A549 (cell line): Measurements from ENCODE around the gene RNU2-63P.

Experiments used
- CHD4 ChIP-seq: fragments of 200-600 bp; sonication (generic); IDR thresholded peaks from 2 replicates; pipeline ENCODE4 v1.6.1; 2016; ENCODE audit warnings: antibody characterized with exemption, mild to moderate bottlenecking, borderline replicate concordance
- EP300 ChIP-seq, 2 experiments: fragments of >200 bp; sonication (Bioruptor Twin); formaldehyde crosslinking; IDR thresholded peaks; 2 replicates in 1 of 2; 3 replicates in 1 of 2; pipeline ENCODE4 v1.6.1; 2016 to 2017
- HOXB5 ChIP-seq: fragments of 250-450 bp; sonication (Bioruptor Pico); IDR thresholded peaks from 2 replicates; pipeline ENCODE4 v1.5.0; 2020; ENCODE audit warnings: mild to moderate bottlenecking, moderate library complexity
- JUNB ChIP-seq: fragments of >200 bp; sonication (Bioruptor Twin); formaldehyde crosslinking; IDR thresholded peaks from 2 replicates; pipeline ENCODE4 v1.6.1; 2016
- NR3C1 ChIP-seq: fragments of >200 bp; sonication (Bioruptor Twin); formaldehyde crosslinking; IDR thresholded peaks from 3 replicates; pipeline ENCODE4 v1.6.1; 2017
- SMC3 ChIP-seq: fragments of >200 bp; sonication (Bioruptor Twin); formaldehyde crosslinking; IDR thresholded peaks from 3 replicates; pipeline ENCODE4 v1.6.1; 2018; ENCODE audit warnings: inconsistent platforms
- SREBF2 ChIP-seq: fragments of 450-650 bp; IDR thresholded peaks from 2 replicates; pipeline ENCODE4 v1.6.1; 2014; ENCODE audit warnings: mild to moderate bottlenecking, moderate library complexity
- ZFP36 ChIP-seq: fragments of 450-650 bp; IDR thresholded peaks from 2 replicates; pipeline ENCODE4 v1.6.1; 2014; ENCODE audit warnings: borderline replicate concordance; ENCODE audit not compliant: partially characterized antibody
- TF ChIP-seq, protein P1 (sequence below): fragments of >200 bp; sonication (Bioruptor Twin); formaldehyde crosslinking; IDR thresholded peaks from 3 replicates; pipeline ENCODE4 v1.5.1; 2016
- TF ChIP-seq, protein P2 (sequence below): IDR thresholded peaks from 2 replicates; pipeline ENCODE4 v1.6.1; 2012
- TF ChIP-seq, protein P3 (sequence below): fragments of 450-650 bp; IDR thresholded peaks from 2 replicates; pipeline ENCODE4 v1.6.1; 2014; ENCODE audit warnings: antibody characterized with exemption

DNA sequence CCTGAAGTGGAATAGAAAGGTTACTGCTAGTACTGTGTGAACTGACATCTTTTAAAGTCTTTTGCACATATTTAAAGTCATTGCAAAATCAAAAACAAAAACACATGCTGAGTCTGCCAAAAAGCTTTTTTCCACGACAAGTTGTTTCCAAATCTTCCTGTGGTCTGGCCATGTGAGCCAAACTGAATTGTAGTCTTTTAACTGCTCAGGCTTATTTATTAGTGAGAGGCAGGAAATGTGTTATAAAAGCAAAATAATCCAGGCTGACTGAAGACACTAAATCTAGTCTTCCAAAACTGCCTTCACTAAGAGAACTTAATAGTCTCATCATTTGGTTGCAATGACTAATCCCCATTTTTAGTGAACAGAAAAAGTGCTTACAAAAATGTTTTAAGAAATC lies 36.9 kb upstream of the RNU2-63P start:
- no peak for TF ChIP-seq SMC3
- TF ChIP-seq, protein P1, sequence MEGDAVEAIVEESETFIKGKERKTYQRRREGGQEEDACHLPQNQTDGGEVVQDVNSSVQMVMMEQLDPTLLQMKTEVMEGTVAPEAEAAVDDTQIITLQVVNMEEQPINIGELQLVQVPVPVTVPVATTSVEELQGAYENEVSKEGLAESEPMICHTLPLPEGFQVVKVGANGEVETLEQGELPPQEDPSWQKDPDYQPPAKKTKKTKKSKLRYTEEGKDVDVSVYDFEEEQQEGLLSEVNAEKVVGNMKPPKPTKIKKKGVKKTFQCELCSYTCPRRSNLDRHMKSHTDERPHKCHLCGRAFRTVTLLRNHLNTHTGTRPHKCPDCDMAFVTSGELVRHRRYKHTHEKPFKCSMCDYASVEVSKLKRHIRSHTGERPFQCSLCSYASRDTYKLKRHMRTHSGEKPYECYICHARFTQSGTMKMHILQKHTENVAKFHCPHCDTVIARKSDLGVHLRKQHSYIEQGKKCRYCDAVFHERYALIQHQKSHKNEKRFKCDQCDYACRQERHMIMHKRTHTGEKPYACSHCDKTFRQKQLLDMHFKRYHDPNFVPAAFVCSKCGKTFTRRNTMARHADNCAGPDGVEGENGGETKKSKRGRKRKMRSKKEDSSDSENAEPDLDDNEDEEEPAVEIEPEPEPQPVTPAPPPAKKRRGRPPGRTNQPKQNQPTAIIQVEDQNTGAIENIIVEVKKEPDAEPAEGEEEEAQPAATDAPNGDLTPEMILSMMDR = no peak
- no peak for TF ChIP-seq JUNB
- TF ChIP-seq, protein P2, sequence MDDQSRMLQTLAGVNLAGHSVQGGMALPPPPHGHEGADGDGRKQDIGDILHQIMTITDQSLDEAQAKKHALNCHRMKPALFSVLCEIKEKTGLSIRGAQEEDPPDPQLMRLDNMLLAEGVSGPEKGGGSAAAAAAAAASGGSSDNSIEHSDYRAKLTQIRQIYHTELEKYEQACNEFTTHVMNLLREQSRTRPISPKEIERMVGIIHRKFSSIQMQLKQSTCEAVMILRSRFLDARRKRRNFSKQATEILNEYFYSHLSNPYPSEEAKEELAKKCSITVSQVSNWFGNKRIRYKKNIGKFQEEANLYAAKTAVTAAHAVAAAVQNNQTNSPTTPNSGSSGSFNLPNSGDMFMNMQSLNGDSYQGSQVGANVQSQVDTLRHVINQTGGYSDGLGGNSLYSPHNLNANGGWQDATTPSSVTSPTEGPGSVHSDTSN = no peak
- no peak for TF ChIP-seq EP300 (IDR thresholded peaks at IDR 0.05)
- TF ChIP-seq, protein P3, sequence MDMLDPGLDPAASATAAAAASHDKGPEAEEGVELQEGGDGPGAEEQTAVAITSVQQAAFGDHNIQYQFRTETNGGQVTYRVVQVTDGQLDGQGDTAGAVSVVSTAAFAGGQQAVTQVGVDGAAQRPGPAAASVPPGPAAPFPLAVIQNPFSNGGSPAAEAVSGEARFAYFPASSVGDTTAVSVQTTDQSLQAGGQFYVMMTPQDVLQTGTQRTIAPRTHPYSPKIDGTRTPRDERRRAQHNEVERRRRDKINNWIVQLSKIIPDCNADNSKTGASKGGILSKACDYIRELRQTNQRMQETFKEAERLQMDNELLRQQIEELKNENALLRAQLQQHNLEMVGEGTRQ = no peak
- TF ChIP-seq NR3C1 = no peak
- TF ChIP-seq HOXB5 (CRISPR knock-in tag) = no peak
- no peak for TF ChIP-seq ZFP36
- TF ChIP-seq CHD4 = no peak
- TF ChIP-seq SREBF2 = no peak
